Renal cortical epithelial cell (primary cell): ENCODE results near the gene COMT. TPM values are rescaled to one million over a fixed set of nuclear protein-coding genes. Genes with fewer than 3 reads are reported as not detected.
"Not testable (repeated sequence)": the region's sequence is repeated elsewhere in the genome, so short reads cannot be mapped to it uniquely, and the experiment has no call there.

Experiments
- DNase-seq: peaks from one replicate; pipeline ENCODE4 v3.0.0-alpha.2; 2011; ENCODE audit warnings: low read depth
- total RNA-seq: library from RNA; depleted of rRNA; stranded (reverse); fragments of >200 nt; gene quantifications from 2 replicates; pipeline ENCODE4 v1.2.3, GENCODE V29; 2014

COMT gene
- total RNA-seq, 1 donor from 2014 or later, result 480 TPM

DNA sequence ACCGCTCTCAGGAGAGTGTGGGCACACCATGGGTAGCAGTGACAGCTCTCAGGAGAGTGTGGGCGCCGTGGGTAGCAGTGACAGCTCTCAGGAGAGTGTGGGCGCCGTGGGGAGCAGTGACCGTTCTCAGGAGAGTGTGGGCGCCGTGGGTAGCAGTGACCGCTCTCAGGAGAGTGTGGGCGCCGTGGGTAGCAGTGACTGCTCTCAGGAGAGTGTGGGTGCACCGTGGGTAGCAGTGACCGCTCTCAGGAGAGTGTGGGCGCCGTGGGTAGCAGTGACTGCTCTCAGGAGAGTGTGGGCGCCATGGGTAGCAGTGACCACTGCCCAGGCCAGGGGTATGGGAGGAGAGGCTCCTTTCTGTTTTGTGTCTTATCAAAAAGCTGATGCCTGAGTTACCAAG is 33.7 kb upstream of the COMT start:
- DNase-seq, result not testable (repeated sequence)

DNA sequence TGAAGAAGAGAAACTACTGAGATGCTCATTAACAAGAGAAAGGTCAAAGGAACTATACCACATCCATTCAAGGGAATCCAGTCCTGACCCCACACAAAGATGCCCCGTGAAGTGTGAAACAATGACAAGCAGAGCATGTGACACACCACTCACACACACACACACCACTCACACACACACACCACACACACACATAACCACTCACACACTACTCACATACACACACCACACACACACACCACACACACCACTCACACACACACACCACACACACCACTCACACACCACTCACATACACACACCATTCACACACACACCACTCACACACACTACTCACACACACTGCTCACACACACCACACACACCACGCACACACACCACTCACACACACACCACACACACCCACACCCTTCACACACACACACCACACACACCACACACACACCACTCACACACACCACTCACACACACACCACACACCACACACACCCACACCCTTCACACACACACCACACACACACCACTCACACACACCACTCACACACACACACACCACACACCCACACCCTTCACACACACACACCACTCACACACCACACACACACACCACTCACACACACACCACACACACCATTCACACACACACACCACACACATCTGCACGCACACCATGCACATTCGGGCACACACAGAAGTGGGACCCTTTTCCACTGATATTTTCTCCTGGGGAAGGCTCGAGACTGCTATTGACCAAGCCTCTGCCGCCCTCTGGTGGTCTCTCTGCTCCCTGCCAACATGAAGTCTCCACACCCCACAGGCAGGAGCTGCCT is 32.0 kb upstream of the COMT start:
- DNase-seq, result peak; percentile 67

DNA sequence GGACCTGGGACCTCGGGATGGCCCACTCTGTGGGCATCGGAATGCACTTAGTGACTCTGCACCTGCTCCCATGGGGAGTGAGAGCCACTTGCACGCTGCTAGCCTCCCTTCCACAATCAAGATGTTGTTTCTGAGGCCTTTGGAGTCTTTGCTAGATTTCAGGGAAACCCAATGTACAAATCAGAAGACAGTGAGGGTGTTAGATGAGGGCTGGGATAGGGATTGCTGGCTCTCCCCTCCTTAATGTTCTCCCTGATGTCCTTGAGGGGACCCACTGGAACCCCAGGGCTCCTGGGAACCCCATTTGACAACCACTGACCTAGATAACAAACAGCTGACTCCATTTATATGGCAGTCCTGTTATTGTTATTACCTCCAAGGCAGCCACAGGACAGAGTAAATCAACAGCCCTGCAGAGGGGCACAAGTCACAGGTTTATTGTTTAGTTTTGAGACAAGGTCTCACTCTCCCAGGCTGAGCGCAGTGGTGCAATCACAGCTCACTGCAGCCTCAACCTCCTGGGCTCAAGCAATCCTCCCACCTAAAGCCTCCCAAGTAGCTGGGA is 31.3 kb upstream of the COMT start:
- no peak for DNase-seq

DNA sequence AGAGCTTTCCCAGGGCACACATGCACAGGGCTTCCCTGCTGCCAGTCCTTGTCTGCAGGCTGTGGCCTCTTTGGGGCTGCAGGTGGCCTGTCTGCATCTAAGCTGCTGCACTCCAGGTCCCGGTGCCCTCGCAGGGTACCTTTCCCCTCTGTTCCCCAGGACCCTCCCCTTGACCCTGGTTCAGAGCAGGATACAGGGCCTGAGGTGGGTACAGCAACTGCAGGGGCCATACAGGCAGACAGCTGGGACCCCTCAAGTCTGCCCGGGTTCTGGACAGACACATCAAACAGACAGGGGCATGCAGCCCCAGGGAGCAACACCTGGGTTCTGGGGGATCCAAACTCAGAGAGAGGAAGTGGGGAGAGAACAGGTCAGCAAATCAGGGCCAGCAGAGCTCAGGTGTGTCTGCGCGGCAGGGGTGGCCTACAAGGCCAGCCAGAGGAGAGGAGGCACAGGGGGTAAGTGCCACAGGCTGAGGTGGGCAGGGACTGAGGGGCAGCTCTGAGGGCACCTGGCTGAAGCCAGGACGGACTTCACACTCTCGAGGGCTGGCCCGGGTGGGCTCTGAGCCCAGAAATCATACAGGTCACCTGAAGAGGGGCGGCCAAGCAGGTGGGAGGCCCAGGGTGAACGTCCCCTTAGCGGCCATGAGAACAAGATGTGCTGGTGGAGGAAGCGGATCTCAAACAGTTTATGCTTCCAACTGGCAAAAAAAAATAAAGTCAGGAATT is 29.9 kb upstream of the COMT start:
- DNase-seq, result no peak

DNA sequence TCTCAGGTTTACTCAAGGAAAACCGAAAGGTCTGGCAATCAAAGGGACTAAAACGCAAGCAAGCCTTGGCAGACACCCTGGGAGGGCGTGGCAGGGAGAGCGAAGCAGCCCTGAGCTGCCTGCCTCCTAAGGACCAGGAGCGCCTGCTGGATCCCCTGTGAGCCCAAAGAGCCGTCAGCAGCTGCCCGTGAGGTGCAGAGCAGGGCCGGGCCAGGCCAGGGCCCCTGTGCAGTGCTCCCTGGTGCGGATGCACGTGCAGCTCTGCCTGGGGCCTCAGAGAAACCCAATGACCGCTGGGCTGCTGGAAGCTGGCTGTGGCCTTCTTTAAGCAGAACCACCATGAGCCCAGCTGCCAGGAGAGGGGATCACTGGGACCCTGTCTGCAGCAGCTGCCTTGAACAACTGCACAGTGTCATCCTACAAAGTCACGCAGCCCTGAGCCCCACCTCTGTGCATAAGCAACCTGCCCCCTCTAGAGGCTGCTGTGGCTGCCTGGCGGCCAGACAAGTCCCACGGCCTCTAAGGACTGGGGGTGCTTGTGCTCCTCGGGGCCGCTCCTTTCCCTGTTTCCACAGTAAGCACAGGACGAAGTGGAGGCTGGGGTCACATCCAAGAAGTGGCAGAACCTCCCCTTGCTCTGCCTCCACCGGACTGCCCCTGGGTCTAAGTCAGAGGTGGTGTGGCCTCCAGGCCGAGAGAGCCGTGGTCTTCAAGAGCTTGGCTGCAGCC is 29.1 kb upstream of the COMT start:
- no peak for DNase-seq

DNA sequence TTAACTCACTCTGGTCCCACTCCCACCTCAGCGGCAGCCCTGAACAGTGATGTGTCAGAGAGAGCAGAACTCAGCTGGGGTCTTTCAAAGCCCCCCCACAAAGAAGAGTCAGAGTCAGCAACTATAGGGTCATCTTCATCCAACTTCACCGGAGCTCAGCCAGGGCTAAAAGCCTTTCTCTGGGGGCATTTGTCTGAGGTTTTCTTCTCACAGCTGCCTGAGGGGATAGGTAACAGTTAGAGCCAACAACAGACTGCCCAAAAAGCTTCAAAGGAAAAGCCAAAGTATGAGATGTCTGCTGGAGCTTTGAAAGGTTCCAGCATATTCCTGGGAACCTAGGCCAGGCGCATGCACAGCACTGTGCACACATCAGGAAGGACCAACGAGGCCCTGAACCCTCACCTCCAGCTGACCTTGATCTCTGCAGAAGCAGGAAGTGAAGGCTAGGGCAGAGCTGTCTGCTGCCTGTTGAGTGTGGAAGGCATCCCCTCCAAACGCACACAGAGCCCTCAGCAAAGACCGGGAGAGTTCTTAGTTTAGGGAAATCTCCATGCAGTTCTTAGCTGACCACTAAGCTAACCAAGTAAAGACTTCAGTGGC is 28.1 kb upstream of the COMT start:
- DNase-seq, result no peak

DNA sequence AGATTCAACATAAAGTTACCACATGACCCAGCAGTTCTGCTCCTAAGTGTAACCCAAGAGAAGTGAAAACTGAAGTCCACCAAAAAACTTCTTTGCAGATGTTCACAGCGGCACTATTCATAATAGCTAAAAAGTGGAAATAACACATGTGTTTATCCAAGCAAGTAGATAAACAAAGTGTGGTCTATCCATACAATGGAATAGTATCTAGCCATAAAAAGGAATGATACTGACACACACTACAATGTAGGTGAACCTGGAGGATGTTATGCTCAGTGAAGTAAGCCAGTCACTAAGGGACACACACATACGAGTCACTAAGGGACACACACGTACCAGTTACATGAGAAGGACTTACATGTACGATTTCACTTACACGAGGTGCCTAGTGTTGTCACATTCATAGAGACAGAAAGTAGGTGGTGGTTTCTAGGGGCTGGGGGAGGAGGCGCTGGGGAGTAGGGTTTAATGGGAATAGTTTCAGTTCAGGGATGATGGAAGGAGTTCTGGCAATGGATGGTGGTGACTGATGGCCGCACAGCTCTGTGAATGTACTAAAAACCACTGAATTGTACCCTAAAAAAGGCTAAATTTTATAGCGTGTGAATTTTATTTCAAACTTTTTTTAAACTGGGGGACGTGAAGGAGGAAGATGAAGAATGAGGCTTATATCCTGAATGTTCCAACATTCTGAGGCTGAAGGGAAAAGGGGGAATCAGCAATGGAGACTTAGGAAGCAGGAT is 27.2 kb upstream of the COMT start:
- no peak for DNase-seq

DNA sequence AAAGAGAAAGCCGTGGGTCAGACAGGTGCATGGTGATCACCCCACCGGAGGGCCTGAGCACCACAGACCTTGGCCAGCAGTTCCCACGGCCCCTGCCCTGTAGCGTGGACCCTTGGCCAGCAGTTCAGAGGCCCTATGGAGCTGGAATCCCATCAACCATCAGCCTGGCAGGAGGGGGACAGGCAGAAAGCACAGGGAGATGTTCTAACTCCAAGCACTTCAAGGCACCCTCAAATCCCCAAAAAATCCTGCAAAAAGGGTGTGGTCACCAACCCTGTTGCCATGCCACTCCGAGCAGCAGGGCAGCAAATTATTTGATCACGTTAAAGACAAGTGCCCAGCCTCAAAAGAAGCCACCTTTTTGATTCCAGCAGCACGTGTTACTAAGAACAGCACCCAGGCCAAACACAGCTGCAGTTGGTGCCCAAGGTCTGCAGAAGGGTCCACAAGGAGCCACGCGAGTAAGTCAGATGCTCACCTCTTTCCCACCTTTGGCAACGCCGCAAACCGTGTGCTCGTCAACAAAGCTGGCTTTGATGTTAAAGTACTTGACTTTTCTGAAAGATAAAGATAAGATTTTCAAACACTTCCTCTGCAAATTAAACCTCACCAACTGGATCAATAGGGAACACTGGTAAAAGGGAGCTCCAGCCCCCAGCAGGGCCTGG is 26.2 kb upstream of the COMT start:
- no peak for DNase-seq

DNA sequence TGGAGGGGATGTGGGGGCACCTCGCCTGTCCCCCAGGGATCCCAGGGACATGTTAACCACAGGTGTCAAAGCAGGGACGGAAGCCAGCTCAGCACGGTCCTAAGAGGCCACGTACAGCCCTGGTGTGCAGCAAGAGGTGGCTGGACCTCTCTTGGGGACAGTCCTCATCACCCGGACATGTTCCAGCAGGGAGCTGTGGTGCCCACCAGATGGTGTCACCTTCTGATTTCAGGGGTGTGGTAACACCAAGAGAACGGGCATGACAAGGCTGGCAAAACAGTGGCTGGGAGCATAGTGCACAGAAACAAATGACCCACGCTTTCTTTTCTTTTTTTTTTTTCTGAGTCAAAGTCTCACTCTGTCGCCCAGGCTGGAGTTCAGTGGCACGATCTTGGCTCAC is 25.6 kb upstream of the COMT start:
- no peak for DNase-seq

DNA sequence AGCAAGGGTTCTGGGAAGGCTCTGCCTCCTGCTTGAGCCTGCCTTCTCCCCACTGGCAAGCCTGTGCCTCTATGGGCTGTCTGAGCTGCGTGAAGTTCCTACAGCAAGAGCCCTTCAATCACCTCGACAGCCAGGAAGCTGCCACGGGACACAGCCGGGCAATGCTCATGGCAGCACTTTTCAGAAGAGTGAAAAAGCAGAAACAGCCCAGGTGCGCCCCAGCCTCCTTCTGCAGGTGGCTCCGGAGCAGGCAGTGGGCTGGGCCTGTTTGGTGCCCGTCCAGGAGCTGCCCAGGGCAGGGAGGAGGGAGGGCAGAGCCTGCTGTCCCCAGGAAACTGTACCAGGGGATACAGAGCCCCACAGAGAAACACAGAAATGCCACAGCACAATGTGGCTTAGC is 24.6 kb upstream of the COMT start:
- no peak for DNase-seq

DNA sequence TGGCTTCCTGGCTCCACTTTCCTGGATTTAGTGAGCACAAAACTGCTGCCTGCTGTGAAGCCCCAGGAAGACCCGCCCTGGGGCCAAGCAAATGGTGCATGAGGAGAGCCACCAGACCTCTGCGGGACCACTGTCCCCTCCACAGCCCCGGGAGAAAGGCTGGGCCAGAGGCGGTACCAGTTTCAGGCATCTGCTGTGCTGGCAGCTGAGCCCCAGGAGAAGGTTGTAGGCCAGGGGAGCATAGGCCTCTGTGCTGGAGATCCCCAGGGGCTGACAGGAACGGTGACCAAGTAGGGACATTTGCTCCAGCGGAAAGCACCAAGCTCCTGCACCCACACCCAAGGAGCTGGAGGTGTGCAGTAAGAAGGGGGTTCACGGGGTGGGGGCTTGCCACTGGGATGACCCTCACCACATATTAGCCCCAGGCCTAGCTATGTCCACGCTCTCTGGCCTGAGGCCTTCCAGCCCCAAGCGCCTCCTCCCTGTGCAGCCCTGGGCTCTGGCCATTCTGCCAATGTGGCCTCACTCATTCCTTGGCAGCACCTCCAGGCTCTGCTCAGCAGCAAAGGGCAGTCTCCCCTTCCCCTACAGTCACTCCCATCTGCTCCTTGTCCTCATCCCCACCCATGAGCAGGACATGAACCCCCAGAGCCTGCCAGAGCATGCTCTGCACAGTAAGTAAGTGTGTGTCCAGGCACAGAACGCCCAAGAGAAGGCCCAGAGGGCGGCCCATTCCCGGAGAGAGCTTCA is 24.0 kb upstream of the COMT start:
- DNase-seq, result no peak

DNA sequence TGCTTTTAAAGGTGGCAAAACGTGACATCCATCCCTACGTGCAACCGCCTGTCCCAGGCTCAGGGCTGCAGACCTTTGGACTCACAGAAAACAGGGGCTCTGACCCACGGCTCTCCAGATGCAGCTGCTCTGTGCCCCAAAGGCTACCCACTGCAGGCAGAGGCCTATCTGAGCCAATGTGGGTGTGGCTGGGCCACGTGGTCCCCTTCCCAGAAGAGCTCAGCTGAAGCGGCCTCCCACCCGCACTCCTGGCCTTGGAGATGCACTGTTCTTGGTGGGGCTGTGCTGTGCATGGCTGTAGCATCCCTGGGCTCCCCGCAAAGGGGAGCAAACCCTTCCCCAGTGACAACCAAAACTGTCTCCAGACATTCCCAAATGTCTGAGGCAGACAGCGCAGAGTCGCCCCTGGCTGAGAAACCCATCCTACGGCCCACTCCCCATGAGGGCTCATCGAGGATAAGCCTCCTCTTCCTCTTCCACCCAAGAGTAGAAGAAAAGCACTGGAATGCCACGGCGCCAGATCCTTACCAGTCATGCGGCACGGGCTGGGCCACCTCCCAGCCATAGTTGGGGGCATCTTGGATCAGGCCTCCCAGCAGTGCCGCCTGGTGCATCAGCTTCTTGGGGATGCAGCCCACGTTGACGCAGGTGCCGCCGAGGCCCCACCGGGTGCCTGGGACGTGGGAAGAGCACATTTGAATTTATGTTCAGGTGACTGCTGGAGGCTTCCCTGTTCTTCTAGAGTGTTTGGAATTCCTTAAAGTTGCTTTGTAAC is 23.1 kb upstream of the COMT start:
- DNase-seq, result no peak

DNA sequence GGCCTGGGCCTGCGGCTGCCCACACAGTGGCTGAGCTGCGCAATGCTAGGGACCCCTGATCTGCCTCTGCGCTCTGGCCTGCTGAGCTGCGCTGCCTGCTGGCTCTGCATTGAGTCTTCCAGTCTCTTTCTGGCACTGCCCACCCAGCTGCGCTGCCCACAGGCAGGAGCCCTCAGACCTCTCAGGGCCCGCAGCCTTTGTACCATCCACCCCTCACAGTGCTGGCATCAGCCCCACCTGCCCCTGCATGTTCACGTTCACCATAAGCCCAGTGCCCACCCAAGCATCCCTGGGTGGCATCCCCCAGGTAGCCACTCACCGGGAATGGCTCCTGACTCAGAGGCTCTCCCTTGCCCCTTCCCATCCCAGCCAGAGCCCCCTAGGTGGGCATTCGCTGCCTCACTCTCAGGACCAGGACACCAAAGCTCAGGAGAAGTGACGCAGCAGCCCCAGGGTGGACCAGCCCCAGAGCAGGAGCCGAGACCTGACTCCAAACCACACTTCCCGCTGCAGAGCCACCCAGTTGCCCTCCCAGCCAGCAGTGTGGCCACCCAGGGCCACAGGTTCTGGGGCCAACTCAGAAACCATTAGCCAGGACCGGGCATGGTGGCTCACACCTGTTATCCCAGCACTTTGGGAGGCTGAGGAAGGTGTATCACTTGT is 21.7 kb upstream of the COMT start:
- DNase-seq, result no peak

DNA sequence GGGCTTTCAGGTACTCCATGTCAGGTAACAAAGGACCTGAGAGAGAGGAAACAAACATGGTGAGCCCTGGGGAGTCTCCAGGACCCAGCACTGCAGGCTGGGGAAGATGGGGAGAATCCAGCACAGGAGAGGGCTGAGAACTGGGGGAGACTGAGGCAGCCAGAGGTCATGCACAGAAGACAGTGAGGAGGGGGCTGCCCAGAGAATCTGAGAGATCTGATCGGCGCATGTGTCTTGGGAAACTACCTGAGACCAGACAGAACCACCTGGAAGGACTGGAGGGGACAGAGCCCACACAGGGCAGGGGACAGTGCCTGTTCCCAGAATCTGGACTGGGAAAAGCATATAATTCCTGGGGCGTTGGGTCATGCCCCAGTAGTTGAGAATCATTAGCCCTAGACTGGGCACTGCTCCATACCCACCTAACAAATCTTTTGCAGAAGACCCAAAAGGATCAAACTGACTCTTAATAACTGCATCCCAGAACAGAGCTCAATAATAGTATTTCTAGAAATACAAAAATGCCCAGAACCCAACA is 20.0 kb upstream of the COMT start:
- no peak for DNase-seq

DNA sequence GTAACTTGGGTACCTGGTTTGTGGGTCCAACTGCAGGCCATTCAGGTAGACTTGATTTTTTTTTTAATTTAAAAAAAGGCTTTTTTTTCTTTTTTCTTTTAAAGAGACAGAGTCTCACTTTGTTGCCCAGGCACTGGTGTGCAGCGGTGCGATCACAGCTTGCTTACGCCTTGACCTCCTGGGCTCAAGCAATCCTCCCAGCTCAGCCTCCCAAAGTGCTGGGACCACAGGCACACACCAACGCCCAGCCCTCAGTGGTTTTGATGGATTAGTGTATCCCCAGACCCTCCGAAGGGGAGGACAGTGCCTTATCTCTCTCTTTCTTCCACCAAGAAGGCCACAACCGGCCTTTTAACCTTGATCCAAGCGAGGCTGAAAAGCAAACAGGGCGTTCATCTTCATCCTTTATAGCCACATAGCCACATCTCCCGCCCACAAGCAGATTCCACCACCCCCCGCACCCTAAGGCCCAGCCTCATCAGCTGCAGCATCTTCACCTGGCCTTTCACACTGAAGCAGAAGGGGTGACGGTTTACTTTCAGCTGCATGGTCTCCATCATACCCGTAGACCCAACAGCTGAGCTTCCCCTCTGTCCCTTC is 17.6 kb upstream of the COMT start:
- no peak for DNase-seq

DNA sequence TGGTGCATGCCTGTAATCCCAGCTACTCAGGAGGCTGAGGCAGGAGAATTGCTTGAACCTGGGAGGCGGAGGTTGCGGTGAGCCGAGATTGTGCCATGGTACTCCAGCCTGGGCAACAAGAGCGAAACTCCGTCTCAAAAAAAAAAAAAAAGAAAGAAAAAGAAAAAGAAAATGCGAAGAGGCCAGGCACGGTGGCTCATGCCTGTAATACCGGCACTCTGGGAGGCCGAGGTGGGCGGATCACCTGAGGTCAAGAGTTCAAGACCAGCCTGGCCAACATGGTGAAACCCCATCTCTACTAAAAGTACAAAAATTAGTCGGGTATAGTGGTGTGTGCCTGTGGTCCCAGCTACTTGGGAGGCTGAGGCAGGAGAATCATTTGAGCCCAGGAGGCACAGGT is 15.5 kb upstream of the COMT start:
- not testable (repeated sequence) for DNase-seq

DNA sequence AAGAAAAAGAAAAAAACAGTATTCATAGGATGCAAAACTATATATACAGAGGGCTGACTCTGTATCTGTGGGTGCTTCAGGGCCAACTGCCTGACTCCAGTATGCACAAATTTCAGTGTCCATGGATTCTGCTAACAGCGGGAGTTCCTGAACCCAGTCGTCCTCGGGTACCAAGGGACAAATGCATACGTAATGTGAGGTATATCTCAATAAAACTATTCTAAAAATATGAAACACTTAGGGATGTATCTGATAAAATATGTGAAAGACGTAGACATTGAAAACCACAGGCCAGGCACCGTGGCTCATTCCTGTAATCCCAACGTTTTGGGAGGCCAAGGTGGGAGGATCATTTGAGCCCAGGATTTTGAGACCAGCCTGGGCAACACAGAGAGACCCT is 13.9 kb upstream of the COMT start:
- no peak for DNase-seq

DNA sequence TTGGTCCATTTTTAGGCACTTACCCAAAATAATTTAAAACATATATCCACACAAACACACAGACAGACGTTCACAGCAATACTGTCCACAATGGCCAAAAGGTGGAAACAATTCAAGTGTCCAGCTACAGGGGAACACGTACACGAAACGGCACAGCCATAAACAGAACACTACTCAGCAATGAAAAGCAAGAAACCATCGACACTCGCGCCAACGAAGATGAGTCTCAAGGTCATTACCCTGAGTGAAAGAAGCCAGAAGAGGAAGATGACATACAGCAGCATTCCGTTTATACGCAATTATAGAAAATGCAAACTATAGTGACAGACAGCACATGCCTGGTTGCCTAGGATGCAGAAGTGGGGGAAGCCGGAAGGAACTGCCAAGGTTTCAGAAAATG is 13.4 kb upstream of the COMT start:
- DNase-seq, result no peak
